MCF 10A (cell line): ENCODE data around the gene CEP83. TPM values are rescaled to one million over a fixed set of nuclear protein-coding genes. Genes with fewer than 3 reads are reported as not detected.

Experiments used
- BruUV-seq: library from RNA; stranded (reverse); fragments of 400-500 nt; replicated peaks from 2 replicates; lab custom pipeline; 2021; lab: Mats Ljungman, UMichigan
- CTCF ChIA-PET: fragments of 300-600 bp; sonication (Branson Sonifier 250); formaldehyde crosslinking; extraction: SDS; loops from one replicate; lab custom pipeline; 2021; ENCODE audit warnings: antibody characterized with exemption, inconsistent platforms; lab: Yijun Ruan, JAX
- POLR2A ChIA-PET: fragments of 300-600, 350-650 bp; sonication (Branson Sonifier 250); formaldehyde crosslinking; extraction: SDS; loops from one replicate; lab custom pipeline; 2020; ENCODE audit warnings: antibody characterized with exemption, inconsistent platforms; lab: Yijun Ruan, JAX
- DNase-seq: peaks from one replicate; pipeline ENCODE4 v3.0.0-alpha.2; 2018; ENCODE audit not compliant: unreplicated experiment
- H3K27ac Mint-ChIP-seq: one replicate; pipeline ENCODE4 v1.8.0; 2022; ENCODE audit warnings: mild to moderate bottlenecking, low read depth, mixed read lengths; ENCODE audit not compliant: unreplicated experiment
- H3K27me3 Mint-ChIP-seq: one replicate; pipeline ENCODE4 v1.8.0; 2022; ENCODE audit warnings: mixed read lengths; ENCODE audit not compliant: insufficient read depth, unreplicated experiment
- H3K36me3 Mint-ChIP-seq: one replicate; pipeline ENCODE4 v1.8.0; 2022; ENCODE audit warnings: mild to moderate bottlenecking, moderate library complexity, mixed read lengths; ENCODE audit not compliant: insufficient read depth, unreplicated experiment
- H3K4me1 Mint-ChIP-seq: one replicate; pipeline ENCODE4 v1.8.0; 2022; ENCODE audit warnings: mixed read lengths; ENCODE audit not compliant: insufficient read depth, unreplicated experiment
- H3K4me3 Mint-ChIP-seq: one replicate; pipeline ENCODE4 v1.8.0; 2022; ENCODE audit warnings: mild to moderate bottlenecking, moderate library complexity, mixed read lengths; ENCODE audit not compliant: unreplicated experiment
- H3K9me3 Mint-ChIP-seq: one replicate; pipeline ENCODE4 v1.8.0; 2022; ENCODE audit warnings: mixed read lengths; ENCODE audit not compliant: unreplicated experiment
- intact Hi-C: fragments of 100-400 bp; cut with micrococcal nuclease; formaldehyde crosslinking; loops from 2 replicates; pipeline ENCODE4 v1.14.1; 2022
- total RNA-seq: library from RNA; stranded (reverse); gene quantifications from 2 replicates; pipeline ENCODE4 v1.2.3, GENCODE V29; 2022
- TF ChIP-seq, protein P1 (sequence below): fragments of 200-600 bp; IDR thresholded peaks from one replicate; pipeline ENCODE4 v1.8.0; 2022; ENCODE audit warnings: antibody characterized with exemption, mild to moderate bottlenecking; ENCODE audit not compliant: unreplicated experiment

Gene CEP83
- total RNA-seq, 1 experiment from 2014 or later: 28.1 TPM

DNA sequence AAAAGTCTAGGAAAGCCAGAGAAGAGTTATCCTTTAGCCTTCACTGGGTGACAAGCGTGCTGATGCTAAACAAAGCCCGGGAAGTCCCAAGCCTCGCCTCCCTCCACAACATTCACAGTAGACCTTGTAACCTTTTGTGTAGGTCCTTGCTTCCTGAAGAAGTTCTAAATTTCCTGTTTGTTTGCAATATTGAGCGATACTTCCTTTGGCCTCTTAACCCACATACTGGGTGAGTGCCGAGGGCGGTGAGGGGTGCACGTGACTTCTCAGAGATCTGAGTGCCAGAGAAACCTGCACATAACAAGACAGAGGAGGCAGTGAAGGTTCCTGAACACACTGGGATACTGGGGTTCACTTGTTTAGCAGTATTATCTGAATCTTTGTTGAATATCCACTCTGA lies 177.0 kb downstream of the CEP83 start:
- ChIA-PET CTCF (no interaction called here), POLR2A (no interaction called here)
- intact Hi-C loops: no loop called here
- Mint-ChIP-seq H3K9me3 (no peaks in the 10 kb centered on the region), H3K27ac (no peak overlapping the region), H3K27me3 (no peaks in the 10 kb centered on the region), H3K36me3 (no peaks in the 10 kb centered on the region), H3K4me3 (no peak overlapping the region), H3K4me1 (no peaks in the 10 kb centered on the region)
- DNase-seq: no peak
- BruUV-seq: no TSS peak
- TF ChIP-seq, protein P1, sequence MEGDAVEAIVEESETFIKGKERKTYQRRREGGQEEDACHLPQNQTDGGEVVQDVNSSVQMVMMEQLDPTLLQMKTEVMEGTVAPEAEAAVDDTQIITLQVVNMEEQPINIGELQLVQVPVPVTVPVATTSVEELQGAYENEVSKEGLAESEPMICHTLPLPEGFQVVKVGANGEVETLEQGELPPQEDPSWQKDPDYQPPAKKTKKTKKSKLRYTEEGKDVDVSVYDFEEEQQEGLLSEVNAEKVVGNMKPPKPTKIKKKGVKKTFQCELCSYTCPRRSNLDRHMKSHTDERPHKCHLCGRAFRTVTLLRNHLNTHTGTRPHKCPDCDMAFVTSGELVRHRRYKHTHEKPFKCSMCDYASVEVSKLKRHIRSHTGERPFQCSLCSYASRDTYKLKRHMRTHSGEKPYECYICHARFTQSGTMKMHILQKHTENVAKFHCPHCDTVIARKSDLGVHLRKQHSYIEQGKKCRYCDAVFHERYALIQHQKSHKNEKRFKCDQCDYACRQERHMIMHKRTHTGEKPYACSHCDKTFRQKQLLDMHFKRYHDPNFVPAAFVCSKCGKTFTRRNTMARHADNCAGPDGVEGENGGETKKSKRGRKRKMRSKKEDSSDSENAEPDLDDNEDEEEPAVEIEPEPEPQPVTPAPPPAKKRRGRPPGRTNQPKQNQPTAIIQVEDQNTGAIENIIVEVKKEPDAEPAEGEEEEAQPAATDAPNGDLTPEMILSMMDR: no peak

GRCh38 chr12:94280063-94280462 lies 179.6 kb downstream of the CEP83 start:
- Mint-ChIP-seq H3K27ac (no peak overlapping the region), H3K27me3 (no peaks in the 10 kb centered on the region), H3K4me3 (no peak overlapping the region), H3K36me3 (no peaks in the 10 kb centered on the region), H3K4me1 (no peaks in the 10 kb centered on the region), H3K9me3 (no peaks in the 10 kb centered on the region)
- BruUV-seq: no TSS peak
- CTCF ChIA-PET: no interaction called here
- POLR2A ChIA-PET: interaction anchor here (0.7 to 1.2 kb wide), 2 partner anchors 17 to 104 kb away, joined by 3 read pairs; no protein-coding TSS in a partner anchor
- no peak for DNase-seq
- TF ChIP-seq, protein P1: no peak
- intact Hi-C loops: no loop called here

- H3K27ac Mint-ChIP-seq: no peak overlapping the region
- H3K36me3 Mint-ChIP-seq: peaks cover 3% of the 10 kb centered on the region
- POLR2A ChIA-PET: no interaction called here
- H3K4me1 Mint-ChIP-seq: no peaks in the 10 kb centered on the region
- no peaks in the 10 kb centered on the region for H3K27me3 Mint-ChIP-seq
- DNase-seq: no peak
- no peak overlapping the region for H3K4me3 Mint-ChIP-seq
- no peaks in the 10 kb centered on the region for H3K9me3 Mint-ChIP-seq
- intact Hi-C loops: no loop called here
- CTCF ChIA-PET: interaction anchor here (0.6 kb wide), 1 partner anchor 285 kb away, joined by 4 read pairs; no protein-coding TSS in a partner anchor
- TF ChIP-seq, protein P1: no peak
- BruUV-seq: no TSS peak
Observed at GRCh38 chr12:94277426-94278000, 182.2 kb downstream of the CEP83 start.

DNA sequence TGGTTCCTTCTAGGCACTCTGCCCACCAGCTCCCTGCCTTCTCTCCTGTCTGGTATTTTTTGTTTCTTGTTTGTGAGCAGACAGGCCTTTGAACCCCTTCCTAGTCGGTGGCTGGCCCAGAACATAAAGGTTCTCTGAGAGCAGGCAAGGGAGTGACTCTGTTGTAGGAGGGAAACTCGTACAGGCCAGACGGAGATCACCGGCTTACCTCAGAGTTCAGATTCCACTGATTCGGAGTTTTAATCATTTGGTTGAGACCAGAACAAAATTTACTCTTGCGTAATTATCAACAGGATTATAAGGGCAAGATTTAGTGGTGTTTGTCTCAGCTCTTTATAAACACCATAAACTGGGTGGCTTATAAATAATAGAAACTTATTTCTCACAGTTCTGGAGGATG lies 182.9 kb downstream of the CEP83 start:
- H3K36me3 Mint-ChIP-seq: peaks cover 5% of the 10 kb centered on the region
- BruUV-seq: no TSS peak
- H3K27ac Mint-ChIP-seq: no peak overlapping the region
- CTCF ChIA-PET: interaction anchor here (0.6 kb wide), 1 partner anchor 12 kb away, joined by 4 read pairs; no protein-coding TSS in a partner anchor
- POLR2A ChIA-PET: no interaction called here
- H3K9me3 Mint-ChIP-seq: no peaks in the 10 kb centered on the region
- intact Hi-C loops: no loop called here
- DNase-seq: no peak
- H3K27me3 Mint-ChIP-seq: no peaks in the 10 kb centered on the region
- TF ChIP-seq, protein P1: no peak
- H3K4me1 Mint-ChIP-seq: no peaks in the 10 kb centered on the region
- H3K4me3 Mint-ChIP-seq: no peak overlapping the region
